ENCODE data around the gene ACTN4. TPM values are rescaled to one million over a fixed set of nuclear protein-coding genes. Genes with fewer than 3 reads are reported as not detected.

ACTN4 gene
- total and polyA plus RNA-seq, 10 of the 15 experiments (the other 5 are each of a cell fraction or from before 2014, with no cell fraction given): 2.4 to 293 (median 72.5) TPM

DNA sequence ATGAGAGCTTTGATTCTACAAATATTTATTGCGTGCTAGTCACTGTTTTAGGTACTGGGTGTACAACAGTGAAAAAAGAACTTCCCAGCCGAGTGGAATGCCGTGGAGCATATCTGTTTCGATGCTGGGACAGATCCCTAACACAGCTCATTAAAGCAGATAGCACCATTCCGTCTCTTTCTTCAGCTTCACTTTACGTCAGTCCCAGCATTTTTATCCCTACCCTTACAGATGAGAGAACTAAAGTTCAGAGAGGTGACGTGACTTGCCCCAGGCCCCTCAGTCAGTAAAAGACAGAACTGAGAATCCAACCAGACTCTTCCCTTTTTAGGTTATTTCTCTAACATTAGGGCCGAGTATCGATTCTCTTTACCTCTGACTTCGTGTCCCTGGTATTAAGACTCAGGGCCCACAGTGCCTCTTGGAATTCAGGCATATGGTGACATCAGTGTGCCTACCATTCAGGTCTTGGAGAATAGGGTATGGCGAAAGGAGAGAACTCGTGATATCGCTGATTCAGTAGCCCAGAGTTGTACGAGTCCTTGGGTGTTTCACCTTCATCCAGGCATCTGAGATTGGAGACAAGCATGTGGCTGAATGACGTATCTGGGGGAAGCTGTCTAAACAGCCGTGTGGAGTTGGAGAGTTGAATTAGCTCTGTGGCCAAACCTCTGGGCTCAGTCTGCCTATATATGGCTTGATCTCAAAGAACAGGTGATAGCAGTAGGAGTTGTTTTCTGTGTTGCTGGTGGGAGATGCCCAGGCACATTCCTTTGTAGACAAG is 27.1 kb downstream of the ACTN4 start:
- peak; percentile 41 for FAIRE-seq
- H3K27me3 ChIP-seq (replicated peaks in 1 of 2; ENCODE audit: control insufficient read depth in 2 of 2, insufficient read depth in 2 of 2, low read length in 1 of 2): no peaks in the 10 kb centered on the region
- H3K27ac ChIP-seq (ENCODE audit: control insufficient read depth, insufficient read depth): peak overlapping the region; percentile 79
- POLR2A ChIA-PET: interaction anchor here (1.0 kb wide), 1 partner anchor 16 kb away, joined by 4 read pairs; no protein-coding TSS in a partner anchor
- intact Hi-C loops (cut with micrococcal nuclease; ENCODE audit: unreplicated experiment) (no loop called here), in situ Hi-C loops (cut with MboI) (no loop called here)
- peak overlapping the region; percentile 13; the same call in 1 of the 2 replicates for H3K4me3 ChIP-seq
- CTCF ChIA-PET: interaction anchor here (0.5 kb wide), 1 partner anchor 175 kb away, joined by 4 read pairs; no protein-coding TSS in a partner anchor
- TF ChIP-seq CREB1 (IDR thresholded peaks at IDR 0.05; ENCODE audit: low read depth) (peak; percentile 40; the same call in 1 of the 2 replicates), POLR2AphosphoS5 (IDR thresholded peaks at IDR 0.05; ENCODE audit: low read length) (peak; percentile 10; the same call in 1 of the 2 replicates), SPI1 (IDR thresholded peaks at IDR 0.05; ENCODE audit: borderline replicate concordance, insufficient read depth, low read depth, low read length) (peak; percentile 66; the same call in 1 of the 2 replicates), RUNX3 (IDR thresholded peaks at IDR 0.05; ENCODE audit: low read length) (0 out of 2 replicates have a peak, but pooled peaks have one; percentile 15), CBX3 (IDR thresholded peaks at IDR 0.05; ENCODE audit: borderline replicate concordance, low read depth) (no peak), TAF1 (IDR thresholded peaks at IDR 0.05; ENCODE audit: borderline replicate concordance, low read depth, low read length) (no peak), SRF (IDR thresholded peaks at IDR 0.05; ENCODE audit: low read depth in 2 of 2, low read length in 2 of 2) (peak; percentile 73 to 94)
- TF ChIP-seq, protein P1, sequence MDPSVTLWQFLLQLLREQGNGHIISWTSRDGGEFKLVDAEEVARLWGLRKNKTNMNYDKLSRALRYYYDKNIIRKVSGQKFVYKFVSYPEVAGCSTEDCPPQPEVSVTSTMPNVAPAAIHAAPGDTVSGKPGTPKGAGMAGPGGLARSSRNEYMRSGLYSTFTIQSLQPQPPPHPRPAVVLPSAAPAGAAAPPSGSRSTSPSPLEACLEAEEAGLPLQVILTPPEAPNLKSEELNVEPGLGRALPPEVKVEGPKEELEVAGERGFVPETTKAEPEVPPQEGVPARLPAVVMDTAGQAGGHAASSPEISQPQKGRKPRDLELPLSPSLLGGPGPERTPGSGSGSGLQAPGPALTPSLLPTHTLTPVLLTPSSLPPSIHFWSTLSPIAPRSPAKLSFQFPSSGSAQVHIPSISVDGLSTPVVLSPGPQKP (IDR thresholded peaks at IDR 0.05; ENCODE audit: low read depth, low read length): no peak
- RAD21 ChIA-PET (ENCODE audit: unreplicated experiment): interaction anchor here (0.6 kb wide), 2 partner anchors 27 to 40 kb away, joined by 3 read pairs; partner anchors contain the start of gene ACTN4
- H3K79me2 ChIP-seq (ENCODE audit: control insufficient read depth, insufficient read depth, low read length): peaks cover 70% of the 10 kb centered on the region
- no peaks in the 10 kb centered on the region for H4K20me1 ChIP-seq (ENCODE audit: control insufficient read depth, insufficient read depth)
- no peak overlapping the region for H2AFZ ChIP-seq (ENCODE audit: control insufficient read depth, low read depth, low read length)
- peak overlapping the region; percentile 33 for H3K4me2 ChIP-seq (ENCODE audit: control insufficient read depth, insufficient read depth)
- peak overlapping the region; percentile 12; the same call in 1 of the 2 replicates for H3K9ac ChIP-seq (ENCODE audit: control insufficient read depth, insufficient read depth, low read length)
- SMC1A ChIA-PET (ENCODE audit: uncharacterized antibody, unreplicated experiment): interaction anchor here (1.0 kb wide), 1 partner anchor 12 kb away, joined by 5 read pairs; no protein-coding TSS in a partner anchor
- no peaks in the 10 kb centered on the region for H3K9me3 ChIP-seq (replicated peaks; ENCODE audit: control insufficient read depth, insufficient read depth, low read length)
- H3K36me3 ChIP-seq (ENCODE audit: control insufficient read depth in 2 of 2, insufficient read depth in 2 of 2, low read length in 1 of 2): peaks cover 0 to 5% of the 10 kb centered on the region in 2 experiments; a peak in 2 of 4 replicates
- no peak for DNase-seq (ENCODE audit: low read depth, low spot score)
- WGBS (ENCODE audit: insufficient coverage, insufficient replicate concordance, low lambda C conversion rate, missing lambda C conversion rate): 91% methylated on average over 16 of the region's 16 CpGs
- TSS peak; percentile 26 for BruUV-seq (replicated peaks)
- ATAC-seq: peak; percentile 66
- peaks cover 52% of the 10 kb centered on the region for H3K4me1 ChIP-seq (ENCODE audit: control insufficient read depth, insufficient read depth, low read length)

Measured in GM12878 (cell line).